Activated naive CD8-positive, alpha-beta T cell treated with anti-CD3 and anti-CD28 coated beads for 36 hours (primary cell): ENCODE measurements around the gene MC3R. TPM values are rescaled to one million over a fixed set of nuclear protein-coding genes. Genes with fewer than 3 reads are reported as not detected.
"Not testable (repeated sequence)": the region's sequence is repeated elsewhere in the genome, so short reads cannot be mapped to it uniquely, and the experiment has no call there.

Source experiments
- DNase-seq: peaks from one replicate; pipeline ENCODE4 v3.0.0; 2021
- H3K27ac Mint-ChIP-seq: one replicate; pipeline ENCODE4 v1.8.0; 2022; ENCODE audit warnings: mild to moderate bottlenecking, moderate library complexity, mixed read lengths
- H3K27me3 Mint-ChIP-seq: one replicate; pipeline ENCODE4 v1.8.0; 2022; ENCODE audit warnings: mild to moderate bottlenecking, mixed read lengths
- H3K36me3 Mint-ChIP-seq: one replicate; pipeline ENCODE4 v1.8.0; 2021; ENCODE audit warnings: mild to moderate bottlenecking, mixed read lengths
- H3K4me1 Mint-ChIP-seq: one replicate; pipeline ENCODE4 v1.8.0; 2021; ENCODE audit warnings: mixed read lengths
- H3K4me3 Mint-ChIP-seq: one replicate; pipeline ENCODE4 v1.8.0; 2022; ENCODE audit warnings: mild to moderate bottlenecking, moderate library complexity, mixed read lengths
- H3K9me3 Mint-ChIP-seq: one replicate; pipeline ENCODE4 v1.8.0; 2022; ENCODE audit warnings: mixed read lengths
- total RNA-seq, 2 experiments: library from RNA; stranded (reverse); gene quantifications; one replicate each; pipeline ENCODE4 v1.2.3, GENCODE V29; 2021

Gene MC3R
- total RNA-seq, result not detected

DNA sequence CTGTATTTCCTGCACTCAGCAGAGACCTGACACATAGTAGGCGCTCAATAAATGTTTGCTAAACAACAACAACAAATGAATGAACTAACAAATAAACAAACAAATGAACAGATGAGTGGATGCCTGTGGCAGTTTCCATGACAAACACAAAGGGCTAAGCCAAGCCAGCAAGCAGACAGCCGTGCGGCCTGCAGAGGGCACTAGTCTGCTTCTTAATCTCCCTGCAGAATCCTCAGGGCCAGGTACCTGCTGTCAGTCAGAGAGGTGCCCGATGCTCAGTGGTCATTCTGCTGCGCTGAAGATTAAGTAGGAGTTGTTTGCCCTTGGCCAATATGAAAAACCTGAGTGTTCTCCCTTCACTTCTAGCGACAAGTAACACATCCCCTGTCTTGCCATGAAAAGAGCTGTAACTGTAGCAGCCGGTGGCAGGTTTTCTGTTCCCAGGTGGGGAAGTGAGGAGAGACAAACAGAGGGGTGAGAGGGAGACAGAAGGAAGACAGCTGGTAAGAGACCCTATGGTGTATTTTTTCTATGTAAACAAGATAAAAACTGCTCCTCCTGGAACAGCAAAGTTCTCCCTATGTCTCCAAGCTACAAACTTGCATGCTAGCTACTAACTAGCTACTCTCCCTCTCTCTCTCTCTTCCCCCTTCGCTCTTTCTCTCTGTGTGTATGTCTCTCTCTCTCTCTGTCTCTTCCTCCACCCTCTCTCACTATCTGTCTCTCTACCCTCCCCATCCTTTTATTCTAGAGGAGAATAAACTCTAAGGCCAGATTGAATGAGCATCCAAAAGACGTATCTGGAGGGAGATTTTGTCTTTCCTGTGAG, at the start of gene MC3R:
MC3R (plus strand) TSS at position 779 of the 829 bp plus-strand sequence. CDS start 112 bp downstream, outside the sequence.
- Mint-ChIP-seq H3K4me1 (no peaks in the 10 kb centered on the region), H3K4me3 (no peak within 1 kb of the TSS), H3K27me3 (peaks cover 49% of the 10 kb centered on the region), H3K36me3 (no peaks in the 10 kb centered on the region), H3K9me3 (no peaks in the 10 kb centered on the region), H3K27ac (no peak within 1 kb of the TSS)
- DNase-seq, result peak; percentile 28

DNA sequence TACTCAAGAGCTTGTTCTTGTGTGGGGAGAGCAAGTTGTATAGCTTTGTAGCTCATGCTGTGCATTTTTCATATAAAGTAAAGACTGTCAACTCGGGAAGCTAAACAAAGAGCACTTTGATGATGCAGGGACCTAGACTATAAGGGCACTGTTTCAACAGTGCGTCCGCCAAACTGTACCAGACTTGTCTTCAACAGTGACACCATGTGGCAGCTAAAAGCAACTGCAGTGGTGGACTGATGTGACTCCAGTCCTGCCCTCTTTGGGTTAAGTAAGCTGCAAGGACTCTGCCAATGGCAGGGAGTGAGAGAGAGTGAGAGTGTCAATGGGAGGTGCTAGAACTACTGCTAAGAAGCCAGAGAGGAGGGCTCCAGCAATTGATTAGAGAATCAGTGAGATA, 48.1 kb upstream of the MC3R start:
- Mint-ChIP-seq H3K27me3 (peaks cover 4% of the 10 kb centered on the region), H3K9me3 (peaks cover 18% of the 10 kb centered on the region), H3K4me1 (no peaks in the 10 kb centered on the region), H3K36me3 (no peaks in the 10 kb centered on the region), H3K4me3 (no peak overlapping the region), H3K27ac (no peak overlapping the region)
- no peak for DNase-seq

DNA sequence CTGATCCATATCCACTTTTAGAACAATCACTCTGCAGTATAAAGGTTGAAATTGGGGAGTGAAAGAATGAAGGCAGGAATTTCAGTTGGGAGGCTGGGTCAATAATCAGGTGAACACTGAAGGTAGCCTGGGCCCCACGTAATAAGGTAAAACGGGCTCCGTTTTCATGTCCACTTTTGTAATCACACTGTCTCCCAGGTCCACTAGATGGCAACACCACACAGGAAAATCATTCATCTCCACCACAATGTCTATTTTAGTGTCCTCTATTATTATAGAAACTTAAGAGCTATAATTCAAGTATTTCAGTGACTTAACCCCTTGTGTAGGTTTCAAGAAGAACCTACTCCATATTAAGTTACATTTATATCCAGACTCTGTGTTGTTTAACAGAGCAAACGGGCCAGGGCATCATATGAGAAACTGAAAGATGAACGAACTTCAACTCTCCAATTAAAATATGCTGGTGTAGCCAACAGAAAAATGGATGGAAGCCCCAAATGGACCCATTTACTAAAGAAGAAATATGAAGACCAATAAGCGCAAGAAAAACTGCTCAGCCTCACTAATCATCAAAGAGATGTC, 45.9 kb upstream of the MC3R start:
- Mint-ChIP-seq H3K36me3 (no peaks in the 10 kb centered on the region), H3K9me3 (peaks cover 18% of the 10 kb centered on the region), H3K27ac (no peak overlapping the region), H3K27me3 (peaks cover 4% of the 10 kb centered on the region), H3K4me1 (no peaks in the 10 kb centered on the region), H3K4me3 (no peak overlapping the region)
- DNase-seq, result no peak

DNA sequence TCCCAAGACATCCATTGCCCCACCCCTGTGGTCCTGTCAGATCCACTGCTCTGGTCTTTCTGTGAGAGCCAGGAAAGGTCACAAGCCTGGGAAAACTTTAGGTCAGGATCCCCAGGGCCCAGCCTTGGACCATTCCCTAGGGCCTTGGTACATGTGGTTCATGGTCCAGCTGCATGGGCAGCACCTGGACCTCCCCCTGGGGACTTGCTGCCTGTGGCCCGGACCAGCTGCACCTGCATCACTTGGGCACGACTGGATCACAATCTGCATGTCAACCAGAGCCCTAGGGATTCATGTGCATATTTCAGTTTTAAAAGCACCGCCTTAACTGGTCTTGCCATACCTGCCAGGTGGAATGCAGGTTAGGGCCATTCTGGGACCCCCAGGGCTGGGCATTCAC, 44.3 kb upstream of the MC3R start:
- Mint-ChIP-seq H3K4me3 (no peak overlapping the region), H3K9me3 (peaks cover 16% of the 10 kb centered on the region), H3K36me3 (no peaks in the 10 kb centered on the region), H3K4me1 (no peaks in the 10 kb centered on the region), H3K27ac (no peak overlapping the region), H3K27me3 (peaks cover 4% of the 10 kb centered on the region)
- DNase-seq, result no peak

DNA sequence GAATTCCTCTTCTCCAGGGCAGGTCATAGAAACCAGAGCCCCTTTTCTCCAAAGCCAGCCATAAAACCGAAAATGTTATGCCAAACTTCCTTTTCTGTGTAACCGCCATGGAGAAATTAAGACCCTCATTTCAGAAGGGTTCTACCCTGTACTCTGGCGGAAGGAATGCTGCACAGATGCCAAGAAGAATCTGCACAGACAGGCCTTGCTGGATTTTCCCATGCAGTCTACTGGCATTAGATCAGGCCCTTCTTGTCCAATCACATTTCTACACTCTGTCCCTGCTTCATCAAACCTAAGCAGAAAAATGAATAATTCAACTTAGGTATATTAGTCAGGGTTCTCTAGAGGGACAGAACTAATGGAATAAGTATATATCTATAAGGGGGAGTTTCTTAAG, 43.2 kb upstream of the MC3R start:
- peaks cover 4% of the 10 kb centered on the region for H3K27me3 Mint-ChIP-seq
- H3K9me3 Mint-ChIP-seq, result peaks cover 9% of the 10 kb centered on the region
- H3K4me3 Mint-ChIP-seq, result no peak overlapping the region
- H3K4me1 Mint-ChIP-seq, result no peaks in the 10 kb centered on the region
- no peak overlapping the region for H3K27ac Mint-ChIP-seq
- no peak for DNase-seq
- H3K36me3 Mint-ChIP-seq, result no peaks in the 10 kb centered on the region

DNA sequence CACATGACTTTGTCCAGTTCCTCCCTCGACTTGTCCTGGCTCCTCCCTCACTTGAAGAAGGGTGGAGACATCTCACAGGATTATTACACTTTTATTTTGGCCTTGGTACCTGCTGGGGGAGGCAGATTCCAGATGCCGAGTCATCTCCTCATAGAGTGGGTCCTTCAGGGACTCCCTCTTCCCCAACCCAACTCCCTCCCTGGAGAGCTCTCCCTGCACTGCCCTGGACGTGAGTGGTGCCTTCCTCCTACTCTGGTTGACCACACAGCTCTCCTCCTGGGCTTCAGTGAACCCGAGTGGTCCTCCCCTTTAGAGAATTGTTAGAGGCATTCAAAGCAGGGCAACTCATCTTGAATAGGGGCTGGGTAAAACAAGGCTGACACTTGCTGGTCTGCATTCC, 40.9 kb upstream of the MC3R start:
- Mint-ChIP-seq H3K4me1 (no peaks in the 10 kb centered on the region), H3K9me3 (no peaks in the 10 kb centered on the region), H3K36me3 (no peaks in the 10 kb centered on the region)

DNA sequence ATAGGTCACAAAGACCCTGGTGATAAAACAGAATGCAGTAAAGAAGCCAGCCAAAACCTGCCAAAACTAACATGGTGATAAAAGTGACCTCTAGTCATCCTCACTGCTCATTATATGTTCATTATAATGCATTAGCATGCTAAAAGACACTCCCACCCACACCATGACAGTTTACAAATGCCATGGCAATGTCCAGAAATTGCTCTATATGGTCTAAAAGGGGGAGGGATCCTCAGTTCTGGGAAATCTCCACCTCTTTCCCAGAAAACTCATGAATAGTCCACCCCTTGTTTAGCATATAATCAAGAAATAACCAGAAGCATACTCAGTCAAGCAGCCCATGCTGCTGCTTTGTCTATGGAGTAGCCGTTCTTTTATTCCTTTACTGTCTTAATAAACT, 40.4 kb upstream of the MC3R start:
- H3K4me1 Mint-ChIP-seq, result no peaks in the 10 kb centered on the region
- no peaks in the 10 kb centered on the region for H3K27me3 Mint-ChIP-seq
- no peak overlapping the region for H3K27ac Mint-ChIP-seq
- H3K36me3 Mint-ChIP-seq, result no peaks in the 10 kb centered on the region
- no peak for DNase-seq
- no peaks in the 10 kb centered on the region for H3K9me3 Mint-ChIP-seq
- no peak overlapping the region for H3K4me3 Mint-ChIP-seq

More for the DNA sequence above, 40.9 kb upstream of the MC3R start:
- H3K4me3 Mint-ChIP-seq, result no peak overlapping the region
- H3K27me3 Mint-ChIP-seq, result peaks cover 3% of the 10 kb centered on the region
- no peak overlapping the region for H3K27ac Mint-ChIP-seq
- no peak for DNase-seq

DNA sequence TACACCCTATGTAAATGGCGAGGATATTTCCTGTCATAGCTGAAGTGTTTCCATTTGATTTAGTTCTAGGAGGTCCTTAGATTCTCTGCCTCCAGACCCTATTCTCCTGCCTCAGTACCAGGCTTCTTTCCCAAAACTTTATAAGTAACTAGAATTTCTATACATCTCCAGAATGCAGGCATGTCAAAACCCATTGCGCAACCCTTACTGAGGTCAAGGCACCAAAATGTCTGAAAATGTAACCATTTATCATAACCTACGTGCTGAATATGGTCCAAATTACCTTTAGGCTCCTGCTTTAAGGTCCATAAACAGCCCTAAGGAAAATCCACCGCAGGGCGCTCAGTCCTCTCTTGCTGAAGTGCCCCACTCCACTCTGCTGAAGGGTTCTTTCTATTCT, 37.5 kb upstream of the MC3R start:
- Mint-ChIP-seq H3K27me3 (peaks cover 13% of the 10 kb centered on the region), H3K4me3 (no peak overlapping the region), H3K36me3 (no peaks in the 10 kb centered on the region), H3K27ac (no peak overlapping the region), H3K9me3 (no peaks in the 10 kb centered on the region), H3K4me1 (no peaks in the 10 kb centered on the region)
- no peak for DNase-seq

DNA sequence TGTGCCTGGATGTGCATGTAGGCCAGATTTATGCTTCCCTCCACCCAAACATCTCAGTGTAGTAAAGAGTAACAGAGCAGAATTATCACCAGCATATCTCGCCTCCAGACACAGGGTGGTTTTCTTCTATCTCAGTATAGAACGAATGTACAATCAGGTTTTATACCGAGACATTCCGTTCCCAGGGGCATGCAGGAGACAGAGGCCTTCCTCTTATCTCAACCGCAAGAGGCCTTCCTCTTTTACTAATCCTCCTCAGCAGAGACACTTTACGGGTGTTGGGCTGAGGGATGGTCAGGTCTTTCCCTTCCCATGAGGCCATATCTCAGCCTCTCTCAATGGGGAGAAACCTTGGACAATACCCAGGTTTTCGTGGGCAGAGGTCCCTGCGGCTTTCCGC, 36.4 kb upstream of the MC3R start:
- Mint-ChIP-seq H3K4me3 (no peak overlapping the region), H3K27me3 (peaks cover 15% of the 10 kb centered on the region), H3K36me3 (no peaks in the 10 kb centered on the region), H3K9me3 (no peaks in the 10 kb centered on the region), H3K4me1 (no peaks in the 10 kb centered on the region), H3K27ac (no peak overlapping the region)
- no peak for DNase-seq

DNA sequence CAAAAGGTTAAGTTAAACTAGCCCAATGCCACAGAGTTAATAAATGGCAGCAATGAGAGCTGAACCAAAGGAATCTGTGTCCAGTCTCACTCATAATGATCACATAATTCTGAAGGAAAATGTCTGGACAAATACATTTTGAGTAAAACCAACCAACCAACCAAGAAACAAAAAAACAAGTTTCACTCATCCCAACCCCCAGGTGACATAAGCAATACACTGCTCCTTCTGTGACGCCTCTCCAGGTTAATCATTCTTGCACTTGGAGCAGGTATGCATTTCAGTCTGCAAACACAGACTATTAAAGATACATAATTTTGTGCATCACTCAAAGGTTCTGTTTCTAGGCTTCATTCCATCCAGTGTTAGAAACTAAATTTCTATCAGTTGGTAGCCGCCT, 35.2 kb upstream of the MC3R start:
- Mint-ChIP-seq H3K27me3 (peaks cover 15% of the 10 kb centered on the region), H3K4me1 (no peaks in the 10 kb centered on the region), H3K9me3 (no peaks in the 10 kb centered on the region), H3K36me3 (no peaks in the 10 kb centered on the region), H3K27ac (no peak overlapping the region), H3K4me3 (no peak overlapping the region)
- no peak for DNase-seq

DNA sequence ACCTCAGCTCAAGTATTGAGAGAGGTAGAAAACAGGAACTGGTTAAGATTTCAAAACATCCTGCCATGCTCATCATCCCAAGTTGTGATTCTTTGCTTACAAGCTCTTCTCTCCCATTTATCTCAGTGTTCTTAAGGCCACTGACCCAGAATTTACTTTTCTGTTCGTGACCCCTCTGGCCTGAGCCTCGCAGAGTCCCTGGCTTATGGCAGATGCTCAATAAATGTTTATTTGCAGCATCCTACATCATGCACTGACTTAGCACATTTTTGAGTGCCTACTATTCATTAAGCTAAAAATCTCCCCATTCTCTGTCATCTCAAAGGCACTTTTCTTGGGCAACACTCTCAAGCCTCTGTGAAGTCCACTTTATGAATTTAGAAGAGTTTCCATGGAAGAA, 33.4 kb upstream of the MC3R start:
- Mint-ChIP-seq H3K27me3 (peaks cover 15% of the 10 kb centered on the region), H3K4me1 (no peaks in the 10 kb centered on the region), H3K36me3 (no peaks in the 10 kb centered on the region), H3K27ac (no peak overlapping the region), H3K9me3 (peaks cover 6% of the 10 kb centered on the region), H3K4me3 (no peak overlapping the region)
- DNase-seq, result no peak

DNA sequence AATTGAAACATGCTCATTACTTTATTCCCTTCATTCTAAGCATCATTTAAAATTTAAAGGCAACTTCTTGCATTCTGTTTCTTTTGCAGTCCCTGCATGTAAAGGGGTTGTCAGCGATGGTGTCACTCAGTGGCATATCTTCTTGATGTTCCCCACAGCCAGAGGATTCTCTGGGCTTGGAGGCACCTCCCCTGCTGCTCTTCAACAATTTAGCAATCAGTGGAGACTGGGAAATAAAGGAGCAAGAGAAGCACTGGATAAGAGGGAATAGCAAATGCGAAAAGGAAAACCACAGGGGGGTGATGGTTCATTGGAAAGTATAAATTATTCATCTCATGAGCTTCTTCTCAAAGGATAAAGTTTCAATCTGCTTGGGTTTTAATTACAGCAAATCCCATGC, 30.7 kb upstream of the MC3R start:
- no peak for DNase-seq
- Mint-ChIP-seq H3K27me3 (peaks cover 15% of the 10 kb centered on the region), H3K36me3 (no peaks in the 10 kb centered on the region), H3K9me3 (peaks cover 6% of the 10 kb centered on the region), H3K4me1 (no peaks in the 10 kb centered on the region), H3K27ac (no peak overlapping the region), H3K4me3 (no peak overlapping the region)

DNA sequence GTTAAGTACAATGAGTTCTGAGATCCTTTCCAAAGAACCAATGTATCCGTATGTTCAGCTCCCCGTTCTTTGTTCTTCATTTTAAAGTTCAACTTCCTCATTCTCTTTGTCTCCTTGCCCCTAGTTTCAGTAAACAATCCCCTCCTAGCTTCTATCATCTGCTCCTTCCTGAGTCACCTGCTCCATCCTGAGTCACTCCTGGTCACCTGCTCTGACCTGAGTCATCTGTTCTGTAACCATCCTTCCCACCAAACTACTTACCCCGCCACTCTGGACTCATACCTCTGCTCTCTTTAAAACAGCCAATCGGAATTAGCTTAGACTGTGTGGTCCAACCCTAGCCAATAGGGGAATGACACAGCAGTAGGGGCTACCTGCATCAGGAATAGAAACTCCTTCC, 27.3 kb upstream of the MC3R start:
- not testable (repeated sequence) for DNase-seq, H3K4me1 Mint-ChIP-seq, H3K9me3 Mint-ChIP-seq, H3K36me3 Mint-ChIP-seq, H3K27ac Mint-ChIP-seq, H3K4me3 Mint-ChIP-seq, H3K27me3 Mint-ChIP-seq

DNA sequence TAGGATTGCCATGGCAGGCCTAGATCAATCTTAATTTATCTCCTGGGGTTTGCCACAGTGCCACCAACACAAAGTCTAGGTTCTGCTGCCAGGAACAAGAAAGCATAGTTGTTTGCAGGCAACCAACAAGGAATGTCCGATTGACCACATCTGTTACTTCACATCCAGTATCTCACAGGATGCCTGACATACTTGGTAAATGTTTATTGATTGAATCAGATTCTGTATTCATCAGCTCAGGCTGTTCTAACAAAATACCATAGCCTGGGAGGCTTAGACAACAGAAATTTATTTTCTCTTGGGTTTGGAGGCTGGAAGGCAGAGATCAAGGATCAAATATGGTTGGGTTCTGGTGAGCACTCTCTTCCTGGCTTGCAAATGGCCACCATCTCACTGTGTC, 26.3 kb upstream of the MC3R start:
- no peak overlapping the region for H3K4me3 Mint-ChIP-seq
- H3K9me3 Mint-ChIP-seq, result peaks cover 6% of the 10 kb centered on the region
- DNase-seq, result no peak
- peaks cover 3% of the 10 kb centered on the region for H3K27me3 Mint-ChIP-seq
- H3K4me1 Mint-ChIP-seq, result no peaks in the 10 kb centered on the region
- H3K27ac Mint-ChIP-seq, result no peak overlapping the region
- no peaks in the 10 kb centered on the region for H3K36me3 Mint-ChIP-seq

DNA sequence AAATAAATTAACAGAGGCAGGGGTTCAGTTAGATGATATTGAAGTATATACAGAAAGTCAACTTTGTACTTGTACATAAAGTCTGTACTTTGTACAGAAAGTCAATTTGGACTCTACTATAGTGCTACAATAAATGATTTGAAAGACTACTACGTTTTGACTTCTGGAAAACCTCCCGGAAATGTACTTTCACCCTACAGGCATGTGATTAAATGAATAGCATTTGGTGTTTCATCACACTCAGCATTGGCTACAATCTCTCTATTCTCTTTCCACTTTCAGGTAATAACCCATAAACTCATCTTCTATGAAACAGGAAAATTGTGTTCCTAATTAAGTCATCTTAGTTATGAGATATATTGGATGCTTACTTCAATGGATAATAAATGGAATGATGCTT, 25.6 kb upstream of the MC3R start:
- peaks cover 5% of the 10 kb centered on the region for H3K27me3 Mint-ChIP-seq
- H3K4me3 Mint-ChIP-seq, result no peak overlapping the region
- DNase-seq, result no peak
- no peaks in the 10 kb centered on the region for H3K36me3 Mint-ChIP-seq
- no peak overlapping the region for H3K27ac Mint-ChIP-seq
- no peaks in the 10 kb centered on the region for H3K4me1 Mint-ChIP-seq
- H3K9me3 Mint-ChIP-seq, result peaks cover 6% of the 10 kb centered on the region

DNA sequence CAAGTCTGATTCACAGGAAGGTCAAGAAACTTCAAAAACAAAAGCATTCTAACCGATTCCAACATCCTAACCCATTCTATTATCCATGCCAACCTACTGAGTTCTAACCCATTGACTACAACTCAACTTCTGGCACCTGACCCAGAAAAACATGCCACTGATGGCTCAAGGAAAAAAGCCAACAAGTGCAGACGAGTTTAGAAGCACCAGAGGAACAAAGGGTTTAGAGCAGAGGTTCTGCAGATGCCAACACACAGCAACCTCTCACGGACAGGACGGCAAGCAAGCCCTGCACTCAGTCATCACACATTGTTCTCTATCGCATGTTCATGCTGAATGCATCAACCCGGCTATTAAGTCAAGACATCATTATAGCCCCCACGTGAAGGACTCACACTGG, 25.2 kb upstream of the MC3R start:
- Mint-ChIP-seq H3K27me3 (peaks cover 8% of the 10 kb centered on the region), H3K4me3 (no peak overlapping the region), H3K27ac (no peak overlapping the region), H3K9me3 (peaks cover 6% of the 10 kb centered on the region), H3K36me3 (no peaks in the 10 kb centered on the region), H3K4me1 (no peaks in the 10 kb centered on the region)
- DNase-seq, result no peak
